CD4-positive, alpha-beta memory T cell (primary cell): ENCODE measurements around the gene KBTBD12. TPM values are rescaled to one million over a fixed set of nuclear protein-coding genes. Genes with fewer than 3 reads are reported as not detected.

ENCODE experiments used
- CTCF ChIA-PET: fragments of 350-600 bp; sonication (Branson Sonifier 250); formaldehyde crosslinking; loops from one replicate; lab custom pipeline; 2021; ENCODE audit warnings: inconsistent platforms; ENCODE audit not compliant: partially characterized antibody; lab: Charles Lee
- POLR2A ChIA-PET: fragments of 350-600 bp; sonication (Branson Sonifier 250); formaldehyde crosslinking; loops from one replicate; lab custom pipeline; 2021; ENCODE audit not compliant: partially characterized antibody; lab: Charles Lee
- DNase-seq, 5 donors: peaks; one replicate each; pipeline versions ENCODE4 v3.0.0 to v3.0.0-alpha.2; 2020 to 2022; ENCODE audit warnings: mixed read lengths in 1 of 5
- H3K27ac ChIP-seq: one replicate; pipeline ENCODE4 v1.7.0; 2013; ENCODE audit warnings: low read depth, low read length
- H3K27me3 ChIP-seq: 2 replicates; pipeline ENCODE4 v1.7.0; 2013; ENCODE audit warnings: mild to moderate bottlenecking, low read length, moderate library complexity; ENCODE audit not compliant: insufficient read depth
- H3K36me3 ChIP-seq: 2 replicates; pipeline ENCODE4 v1.7.0; 2013; ENCODE audit warnings: mild to moderate bottlenecking, low read length, moderate library complexity; ENCODE audit not compliant: insufficient read depth
- H3K4me1 ChIP-seq: 2 replicates; pipeline ENCODE4 v1.7.0; 2013; ENCODE audit warnings: mild to moderate bottlenecking, low read length, moderate library complexity; ENCODE audit not compliant: insufficient read depth
- H3K4me3 ChIP-seq, 2 donors: one replicate each; pipeline ENCODE4 v1.7.0; 2013; ENCODE audit warnings: low read length in 2 of 2, mild to moderate bottlenecking in 1 of 2
- H3K9me3 ChIP-seq, 2 donors: one replicate each; pipeline ENCODE4 v1.7.0; 2013; ENCODE audit warnings: low read length in 2 of 2, control low read depth in 1 of 2; ENCODE audit not compliant: control insufficient read depth in 1 of 2
- H3K27ac Mint-ChIP-seq, 7 donors: one replicate each; pipeline ENCODE4 v1.8.0; 2020 to 2021; ENCODE audit warnings: mixed read lengths in 7 of 7, mild to moderate bottlenecking in 6 of 7, inconsistent platforms in 3 of 7, moderate library complexity in 3 of 7
- H3K27me3 Mint-ChIP-seq, 2 donors: one replicate each; pipeline ENCODE4 v1.8.0; 2020 to 2021; ENCODE audit warnings: mixed read lengths in 2 of 2
- H3K36me3 Mint-ChIP-seq, 2 donors: one replicate each; pipeline ENCODE4 v1.8.0; 2020 to 2021; ENCODE audit warnings: mixed read lengths in 2 of 2, inconsistent platforms in 1 of 2, mild to moderate bottlenecking in 1 of 2
- H3K4me1 Mint-ChIP-seq, 4 donors: one replicate each; pipeline ENCODE4 v1.8.0; 2020 to 2021; ENCODE audit warnings: mixed read lengths in 4 of 4, mild to moderate bottlenecking in 1 of 4
- H3K4me3 Mint-ChIP-seq, 8 donors: one replicate each; pipeline ENCODE4 v1.8.0; 2020 to 2021; ENCODE audit warnings: mixed read lengths in 8 of 8, mild to moderate bottlenecking in 7 of 8, moderate library complexity in 6 of 8, inconsistent platforms in 3 of 8
- H3K9me3 Mint-ChIP-seq, 8 donors: one replicate each; pipeline ENCODE4 v1.8.0; 2020 to 2021; ENCODE audit warnings: mixed read lengths in 8 of 8, mild to moderate bottlenecking in 5 of 8, inconsistent platforms in 3 of 8, moderate library complexity in 1 of 8
- intact Hi-C: fragments of 100-400 bp; cut with micrococcal nuclease; formaldehyde crosslinking; loops from one replicate; pipeline ENCODE4 v1.15.1; 2023
- polyA plus RNA-seq, 2 donors: library from polyadenylated mRNA; unstranded; fragments of 300-500 nt; fragmentation: Illumina TruSeq; gene quantifications; one replicate each; pipeline ENCODE4 v1.2.3, GENCODE V29; 2021
- total RNA-seq, 2 experiments: library from RNA; stranded (reverse); gene quantifications; one replicate each; pipeline ENCODE4 v1.2.3, GENCODE V29; 2021

The KBTBD12 gene
- total and polyA plus RNA-seq, 4 experiments from 2014 or later, result 0.06 TPM; not detected in 3

DNA sequence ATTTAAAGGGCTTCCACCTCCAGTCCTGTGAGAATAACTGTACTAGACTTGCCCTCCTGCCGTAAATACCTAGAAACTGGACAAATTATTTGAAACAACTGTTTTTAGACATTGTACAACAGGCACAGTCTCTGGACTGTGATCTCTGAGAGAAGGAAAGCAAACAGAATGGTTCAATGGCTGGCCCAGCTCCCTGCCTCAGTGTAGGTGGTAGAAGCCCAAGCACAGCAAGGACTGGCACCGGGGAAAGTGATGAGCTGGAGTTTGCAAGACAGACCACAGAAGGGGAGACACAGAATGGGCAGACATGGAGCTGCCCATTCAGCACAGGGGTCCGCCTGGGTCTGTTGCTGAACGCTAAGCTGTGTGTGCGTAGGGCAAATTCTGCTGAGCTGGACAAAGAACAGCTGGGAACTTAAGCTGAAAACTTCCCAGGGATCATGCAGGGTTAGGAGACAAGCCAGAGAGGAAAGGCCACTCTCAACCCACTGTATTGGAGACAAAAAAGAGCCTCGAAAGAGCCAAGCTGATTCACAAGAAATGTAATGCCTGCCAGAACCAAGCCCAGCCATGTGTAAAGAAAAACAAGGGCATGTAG is 84.6 kb downstream of the KBTBD12 start:
- Mint-ChIP-seq H3K36me3 (no peaks in the 10 kb centered on the region), H3K9me3 (peaks cover 0 to 3% (median 0%) of the 10 kb centered on the region in 8 donors), H3K27me3 (peaks cover 5 to 7% of the 10 kb centered on the region in 2 donors), H3K4me1 (no peaks in the 10 kb centered on the region), H3K4me3 (no peak overlapping the region), H3K27ac (no peak overlapping the region)
- Histone ChIP-seq H3K9me3 (no peaks in the 10 kb centered on the region), H3K27me3 (no peaks in the 10 kb centered on the region), H3K4me1 (no peaks in the 10 kb centered on the region), H3K4me3 (no peak overlapping the region), H3K36me3 (no peaks in the 10 kb centered on the region), H3K27ac (no peak overlapping the region)
- DNase-seq, result no peak
- ChIA-PET POLR2A (no interaction called here), CTCF (no interaction called here)
- intact Hi-C loops, result no loop called here

DNA sequence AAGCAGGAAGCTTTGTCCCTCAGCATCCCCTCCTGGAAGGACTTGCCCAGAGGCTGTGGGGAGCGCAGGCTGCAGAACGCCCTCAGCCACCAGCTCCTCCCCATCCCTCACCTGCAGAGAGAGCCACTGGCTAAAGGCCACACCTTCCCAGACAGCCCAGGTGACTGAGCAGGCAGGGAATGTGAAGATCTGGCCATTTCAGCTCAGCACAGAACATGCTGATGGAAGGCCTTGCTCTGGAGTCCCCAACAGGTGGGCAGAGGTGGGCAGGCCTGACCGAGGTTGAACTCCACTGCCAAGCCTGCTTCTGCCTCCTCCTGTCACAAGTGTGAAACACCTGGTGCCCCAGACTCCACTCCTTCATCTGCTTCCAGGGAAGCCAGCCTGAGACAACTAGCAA is 86.5 kb downstream of the KBTBD12 start:
- Mint-ChIP-seq H3K9me3 (peaks cover 0 to 3% (median 0%) of the 10 kb centered on the region in 8 donors), H3K4me1 (no peaks in the 10 kb centered on the region), H3K4me3 (no peak overlapping the region), H3K27me3 (peaks cover 8% of the 10 kb centered on the region in 2 donors), H3K36me3 (no peaks in the 10 kb centered on the region), H3K27ac (no peak overlapping the region)
- POLR2A ChIA-PET, result no interaction called here
- no peaks in the 10 kb centered on the region for H3K4me1 ChIP-seq
- no peak overlapping the region for H3K27ac ChIP-seq
- CTCF ChIA-PET, result no interaction called here
- DNase-seq, result no peak
- H3K9me3 ChIP-seq, result no peaks in the 10 kb centered on the region
- intact Hi-C loops, result no loop called here
- no peaks in the 10 kb centered on the region for H3K27me3 ChIP-seq
- no peaks in the 10 kb centered on the region for H3K36me3 ChIP-seq
- H3K4me3 ChIP-seq, result no peak overlapping the region

DNA sequence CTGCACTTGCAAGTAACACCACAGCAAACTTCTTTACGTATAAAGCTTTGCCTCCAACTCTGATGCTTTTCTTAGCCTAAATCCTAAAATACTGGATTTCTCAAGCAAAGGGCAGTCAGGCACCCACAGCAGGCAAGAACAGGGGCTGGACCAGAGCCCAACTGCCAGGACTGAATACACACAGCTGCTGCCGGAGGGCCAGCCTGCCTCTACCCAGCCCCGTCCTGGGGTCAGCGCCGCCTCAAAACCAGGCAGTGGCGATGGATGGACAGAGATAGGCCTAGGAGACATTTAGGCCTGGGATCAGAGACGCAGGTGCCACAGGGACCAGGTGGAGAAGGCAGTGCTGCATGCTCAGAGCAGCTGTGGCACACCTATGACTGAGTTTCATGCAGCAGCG is 89.6 kb downstream of the KBTBD12 start:
- peaks cover 0 to 2% (median 0%) of the 10 kb centered on the region in 8 donors for H3K9me3 Mint-ChIP-seq
- Histone ChIP-seq H3K4me3 (no peak overlapping the region), H3K27me3 (no peaks in the 10 kb centered on the region), H3K4me1 (no peaks in the 10 kb centered on the region), H3K27ac (no peak overlapping the region), H3K36me3 (no peaks in the 10 kb centered on the region), H3K9me3 (no peaks in the 10 kb centered on the region)
- intact Hi-C loops, result no loop called here
- H3K27me3 Mint-ChIP-seq, result peaks cover 8% of the 10 kb centered on the region in 2 donors
- no peaks in the 10 kb centered on the region for H3K36me3 Mint-ChIP-seq
- H3K4me3 Mint-ChIP-seq, result no peak overlapping the region
- POLR2A ChIA-PET, result no interaction called here
- no peak overlapping the region for H3K27ac Mint-ChIP-seq
- DNase-seq, result no peak
- no peaks in the 10 kb centered on the region for H3K4me1 Mint-ChIP-seq
- CTCF ChIA-PET, result no interaction called here

DNA sequence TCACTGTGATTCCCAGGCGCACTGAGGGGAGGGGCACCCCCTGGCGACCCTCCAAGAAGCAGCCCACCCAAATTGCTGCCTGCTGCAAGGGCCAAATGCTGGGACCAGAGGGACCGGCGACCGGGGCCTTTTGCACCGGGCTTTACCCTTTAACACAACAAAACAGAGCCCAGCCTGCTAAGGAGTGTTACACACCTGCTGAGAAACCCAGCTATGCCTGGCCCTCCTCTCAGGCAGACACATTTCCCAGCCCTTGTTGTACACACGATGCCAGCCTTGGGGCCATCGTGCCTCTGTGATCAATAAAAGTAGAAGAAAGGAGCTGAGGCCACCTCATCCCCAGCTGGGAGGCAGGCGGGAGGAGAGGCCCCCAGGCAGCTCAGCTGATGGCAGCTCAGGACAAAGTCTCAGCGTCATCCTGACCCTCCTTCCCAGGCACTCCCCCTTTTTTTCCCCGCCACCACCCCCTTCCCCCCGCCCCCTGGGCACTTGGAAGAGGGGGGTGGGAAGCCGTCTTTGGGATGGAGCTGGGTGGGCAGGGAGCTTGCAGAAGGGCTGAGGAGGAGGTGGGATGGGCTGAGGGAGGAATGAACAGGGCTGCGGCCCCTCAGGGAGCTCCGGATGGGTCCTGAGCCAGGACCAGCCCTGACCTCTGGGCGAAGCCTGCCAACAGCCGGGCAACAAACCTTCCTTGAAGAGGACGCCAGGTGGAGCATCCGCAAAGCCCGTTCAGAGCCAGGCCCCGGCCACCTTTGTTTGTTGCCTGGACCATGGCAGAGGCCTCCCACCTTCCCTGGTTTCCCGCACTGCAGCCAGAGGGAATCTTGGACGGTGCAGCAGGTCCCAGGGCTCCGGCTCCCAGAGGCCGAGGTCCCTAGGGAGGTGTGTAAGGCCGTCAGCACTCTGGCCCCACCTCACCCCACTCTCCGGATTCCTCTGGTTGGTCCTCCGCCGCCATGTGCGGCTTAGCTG is 91.3 kb downstream of the KBTBD12 start:
- H3K4me3 ChIP-seq, result no peak overlapping the region
- H3K36me3 Mint-ChIP-seq, result no peaks in the 10 kb centered on the region
- no peaks in the 10 kb centered on the region for H3K4me1 Mint-ChIP-seq
- H3K27ac ChIP-seq, result no peak overlapping the region
- peaks cover 0 to 2% (median 0%) of the 10 kb centered on the region in 8 donors for H3K9me3 Mint-ChIP-seq
- H3K27me3 ChIP-seq, result no peaks in the 10 kb centered on the region
- DNase-seq, result no peak
- no peaks in the 10 kb centered on the region for H3K36me3 ChIP-seq
- H3K27me3 Mint-ChIP-seq, result peaks cover 5 to 10% of the 10 kb centered on the region in 2 donors
- H3K4me1 ChIP-seq, result no peaks in the 10 kb centered on the region
- H3K4me3 Mint-ChIP-seq, result no peak overlapping the region
- no peaks in the 10 kb centered on the region for H3K9me3 ChIP-seq
- H3K27ac Mint-ChIP-seq, result no peak overlapping the region
- intact Hi-C loops, result no loop called here
- CTCF ChIA-PET, result no interaction called here
- POLR2A ChIA-PET, result no interaction called here

DNA sequence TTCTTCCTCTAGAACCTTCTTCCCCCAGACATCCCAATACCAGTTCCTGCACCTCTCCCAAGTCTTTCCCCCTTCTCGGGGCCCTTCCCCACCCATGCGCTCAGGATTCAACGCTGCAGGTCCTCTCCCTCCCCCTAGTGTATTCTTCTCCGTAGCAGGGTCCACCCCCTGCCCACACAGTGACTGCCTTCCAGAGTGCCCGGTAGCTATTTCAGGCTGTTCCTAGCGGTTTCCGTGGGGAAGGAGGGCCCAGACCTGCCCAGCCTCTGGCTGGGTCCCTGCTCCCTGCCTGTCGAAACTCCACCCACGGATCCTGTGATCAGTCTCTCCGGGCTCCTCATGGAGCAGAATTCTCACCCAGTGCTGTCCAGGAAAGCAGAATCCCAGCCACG is 92.0 kb downstream of the KBTBD12 start:
- H3K27me3 Mint-ChIP-seq, result peaks cover 5 to 10% of the 10 kb centered on the region in 2 donors
- H3K27ac ChIP-seq, result no peak overlapping the region
- no peaks in the 10 kb centered on the region for H3K36me3 ChIP-seq
- intact Hi-C loops, result no loop called here
- H3K9me3 ChIP-seq, result no peaks in the 10 kb centered on the region
- H3K9me3 Mint-ChIP-seq, result peaks cover 0 to 2% (median 0%) of the 10 kb centered on the region in 8 donors
- H3K36me3 Mint-ChIP-seq, result no peaks in the 10 kb centered on the region
- H3K27ac Mint-ChIP-seq, result no peak overlapping the region
- H3K4me3 ChIP-seq, result no peak overlapping the region
- CTCF ChIA-PET, result no interaction called here
- H3K27me3 ChIP-seq, result no peaks in the 10 kb centered on the region
- POLR2A ChIA-PET, result no interaction called here
- H3K4me3 Mint-ChIP-seq, result no peak overlapping the region
- no peak for DNase-seq
- H3K4me1 ChIP-seq, result no peaks in the 10 kb centered on the region
- peaks cover 0 to 2% (median 0%) of the 10 kb centered on the region in 4 donors for H3K4me1 Mint-ChIP-seq

DNA sequence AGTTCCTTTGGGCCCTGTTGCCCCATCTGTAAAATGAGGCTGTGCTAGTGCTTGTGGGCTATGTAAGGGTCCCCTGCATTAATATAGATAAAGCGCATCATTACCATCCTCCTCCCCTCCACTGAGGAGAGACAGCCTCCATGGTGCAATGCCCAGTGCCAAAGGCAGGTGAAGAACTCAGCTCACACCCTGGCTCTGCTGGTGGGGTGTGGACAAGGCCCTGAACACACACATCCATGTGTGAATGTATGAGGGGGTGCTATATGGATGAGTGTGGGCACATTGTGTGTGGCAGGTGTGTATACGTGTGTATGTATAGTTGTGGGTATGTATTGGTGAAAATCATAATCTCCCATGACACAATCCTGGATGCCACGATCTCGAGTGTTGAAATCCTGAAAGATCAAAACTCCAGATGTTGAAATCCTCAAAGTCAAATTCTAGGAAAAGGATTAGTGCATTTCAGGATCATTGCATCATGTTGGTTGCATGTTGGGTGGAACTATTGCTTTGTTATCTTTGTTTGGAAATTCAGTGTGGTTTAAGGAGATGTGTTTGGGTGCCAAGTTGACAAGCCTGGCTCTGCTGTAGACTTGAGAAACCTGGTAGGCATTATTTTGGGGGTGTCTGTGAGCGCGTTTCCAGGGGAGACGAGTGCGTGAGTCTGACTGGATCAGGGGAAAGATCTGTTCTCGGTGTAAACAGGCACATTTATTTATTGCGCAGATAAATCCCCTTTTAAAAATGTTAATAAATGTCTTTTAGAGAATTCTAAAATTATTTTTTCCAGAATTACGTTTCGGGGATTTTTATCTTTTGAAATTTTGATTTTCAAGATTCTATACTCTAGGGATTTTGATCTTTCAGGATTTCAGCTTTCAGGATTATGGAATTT is 95.2 kb downstream of the KBTBD12 start:
- Histone ChIP-seq H3K27me3 (no peaks in the 10 kb centered on the region), H3K4me3 (no peak overlapping the region), H3K4me1 (no peaks in the 10 kb centered on the region), H3K36me3 (no peaks in the 10 kb centered on the region), H3K27ac (no peak overlapping the region), H3K9me3 (no peaks in the 10 kb centered on the region)
- ChIA-PET CTCF (no interaction called here), POLR2A (no interaction called here)
- Mint-ChIP-seq H3K27me3 (peaks cover 3 to 5% of the 10 kb centered on the region in 2 donors), H3K36me3 (no peaks in the 10 kb centered on the region), H3K4me1 (peaks cover 0 to 3% (median 0%) of the 10 kb centered on the region in 4 donors), H3K27ac (peak overlapping the region in 1 of 7 donors; percentile 31), H3K4me3 (no peak overlapping the region), H3K9me3 (no peaks in the 10 kb centered on the region)
- intact Hi-C loops, result no loop called here
- no peak for DNase-seq

DNA sequence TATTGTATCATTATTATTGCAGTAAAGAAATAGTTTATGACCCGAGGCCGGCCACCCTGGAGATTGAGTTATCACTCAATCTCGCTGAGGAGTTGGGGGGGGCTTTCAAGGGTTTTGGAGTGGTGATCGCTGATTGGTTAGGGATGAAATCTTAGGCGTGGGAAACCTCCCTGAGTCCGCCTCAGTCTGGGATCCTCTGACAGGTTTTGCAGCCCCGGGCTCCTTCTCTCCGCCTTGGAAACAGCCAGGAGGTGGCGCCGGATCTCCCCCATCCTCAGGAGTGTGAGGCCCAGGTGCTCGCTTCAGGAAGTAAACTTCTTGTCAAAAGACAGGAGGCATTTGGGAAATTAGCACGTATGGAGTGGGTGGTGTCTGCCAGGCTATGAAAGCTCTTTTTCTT is 96.1 kb downstream of the KBTBD12 start:
- Histone ChIP-seq H3K27ac (no peak overlapping the region), H3K27me3 (no peaks in the 10 kb centered on the region), H3K36me3 (no peaks in the 10 kb centered on the region), H3K4me3 (no peak overlapping the region), H3K4me1 (no peaks in the 10 kb centered on the region), H3K9me3 (no peaks in the 10 kb centered on the region)
- intact Hi-C loops, result no loop called here
- DNase-seq, result peak in 1 of 5 donors; percentile 3
- peaks cover 0 to 3% (median 0%) of the 10 kb centered on the region in 4 donors for H3K4me1 Mint-ChIP-seq
- no peak overlapping the region for H3K4me3 Mint-ChIP-seq
- no peaks in the 10 kb centered on the region for H3K9me3 Mint-ChIP-seq
- peaks cover 3 to 5% of the 10 kb centered on the region in 2 donors for H3K27me3 Mint-ChIP-seq
- H3K27ac Mint-ChIP-seq, result no peak overlapping the region
- no peaks in the 10 kb centered on the region for H3K36me3 Mint-ChIP-seq
- POLR2A ChIA-PET, result no interaction called here
- CTCF ChIA-PET, result no interaction called here
